GM12878 (cell line): Measurements from ENCODE around the gene HERC6. TPM values are rescaled to one million over a fixed set of nuclear protein-coding genes. Genes with fewer than 3 reads are reported as not detected.

ENCODE experiments used
- ATAC-seq: fragments of 200-7000 bp; cut with Tn5 transposase; 3 replicates; pipeline ENCODE4 v1.9.1; 2020; ENCODE audit warnings: mild to moderate bottlenecking, moderate library complexity
- BruUV-seq: library from RNA; stranded (reverse); fragments of 400-500 nt; replicated peaks from 2 replicates; lab custom pipeline; 2021; lab: Mats Ljungman, UMichigan
- CTCF ChIA-PET: fragments of 300-600 bp; sonication (Branson Sonifier 250); formaldehyde crosslinking; extraction: SDS; loops from one replicate; lab custom pipeline; 2021; ENCODE audit warnings: inconsistent platforms; lab: Yijun Ruan, JAX
- POLR2A ChIA-PET: fragments of 350-600 bp; formaldehyde crosslinking; extraction: SDS; loops from one replicate; lab custom pipeline; 2021; ENCODE audit warnings: inconsistent platforms; lab: Charles Lee
- RAD21 ChIA-PET: fragments of 300-600 bp; sonication (Branson Sonifier 250); formaldehyde crosslinking; loops from one replicate; lab custom pipeline; 2023; ENCODE audit warnings: antibody characterized with exemption; ENCODE audit not compliant: unreplicated experiment; lab: Charles Lee
- SMC1A ChIA-PET: fragments of 300-600 bp; sonication (Branson Sonifier 250); formaldehyde crosslinking; loops from one replicate; lab custom pipeline; 2023; ENCODE audit not compliant: unreplicated experiment, uncharacterized antibody; lab: Charles Lee
- DNase-seq: peaks from one replicate; pipeline ENCODE4 v3.0.0-alpha.2; 2011; ENCODE audit warnings: low read depth, low spot score
- FAIRE-seq: peaks from 3 replicates; lab custom pipeline; 2011; peaks lifted over from hg19 to GRCh38; lab: Jason Lieb, UNC
- H2AFZ ChIP-seq: 2 replicates; pipeline ENCODE4 v1.6.0; 2011; ENCODE audit warnings: low read depth, low read length, control low read depth; ENCODE audit not compliant: control insufficient read depth
- H3K27ac ChIP-seq: 2 replicates; pipeline ENCODE4 v1.5.1; 2011; ENCODE audit warnings: control low read depth; ENCODE audit not compliant: control insufficient read depth, insufficient read depth
- H3K27me3 ChIP-seq, 2 experiments: replicated peaks in 1 of 2; 2 replicates each; pipeline versions ENCODE4 v1.6.0 to v1.6.1; 2011; ENCODE audit warnings: low read length in 1 of 2; ENCODE audit not compliant: control insufficient read depth in 2 of 2, insufficient read depth in 2 of 2
- H3K36me3 ChIP-seq, 2 experiments: 2 replicates each; pipeline ENCODE4 v1.5.1; 2011; ENCODE audit warnings: low read length in 1 of 2; ENCODE audit not compliant: control insufficient read depth in 2 of 2, insufficient read depth in 2 of 2
- H3K4me1 ChIP-seq: 2 replicates; pipeline ENCODE4 v1.6.1; 2011; ENCODE audit warnings: mild to moderate bottlenecking, low read length, moderate library complexity, mixed read lengths; ENCODE audit not compliant: control insufficient read depth, insufficient read depth
- H3K4me2 ChIP-seq: 2 replicates; pipeline ENCODE4 v1.6.0; 2011; ENCODE audit warnings: control low read depth; ENCODE audit not compliant: control insufficient read depth, insufficient read depth
- H3K4me3 ChIP-seq: fragments of 200-600 bp; sonication (generic); 2 replicates; pipeline ENCODE4 v1.5.1; 2016
- H3K79me2 ChIP-seq: 2 replicates; pipeline ENCODE4 v1.6.0; 2011; ENCODE audit warnings: low read length; ENCODE audit not compliant: control insufficient read depth, insufficient read depth
- H3K9ac ChIP-seq: 2 replicates; pipeline ENCODE4 v1.8.0; 2011; ENCODE audit warnings: low read length, control low read depth, mixed read lengths; ENCODE audit not compliant: control insufficient read depth, insufficient read depth
- H3K9me3 ChIP-seq: replicated peaks from 3 replicates; pipeline ENCODE4 v1.5.1; 2011; ENCODE audit warnings: mild to moderate bottlenecking, low read length; ENCODE audit not compliant: control insufficient read depth, insufficient read depth
- H4K20me1 ChIP-seq: 2 replicates; pipeline ENCODE4 v1.6.0; 2011; ENCODE audit not compliant: control insufficient read depth, insufficient read depth
- CHD1 ChIP-seq: IDR thresholded peaks from 2 replicates; pipeline ENCODE4 v1.6.1; 2012; ENCODE audit warnings: low read depth, low read length, improper control_type of control experiment
- CHD4 ChIP-seq: fragments of 200-600 bp; sonication (generic); IDR thresholded peaks from 2 replicates; pipeline ENCODE4 v1.6.1; 2016; ENCODE audit warnings: mild to moderate bottlenecking
- CREB1 ChIP-seq: IDR thresholded peaks from 2 replicates; pipeline ENCODE4 v1.6.1; 2012; ENCODE audit warnings: low read depth, mild to moderate bottlenecking, inconsistent platforms
- CREM ChIP-seq: IDR thresholded peaks from 2 replicates; pipeline ENCODE4 v1.6.1; 2014; ENCODE audit warnings: antibody characterized with exemption, low read depth
- KAT2A ChIP-seq: conservative IDR thresholded peaks from 2 replicates; pipeline ENCODE4 v1.6.1; 2011; ENCODE audit warnings: low read depth, low read length; ENCODE audit not compliant: control insufficient read depth
- KLF5 ChIP-seq: fragments of 450-650 bp; IDR thresholded peaks from 2 replicates; pipeline ENCODE4 v1.6.1; 2014; ENCODE audit warnings: mild to moderate bottlenecking; ENCODE audit not compliant: partially characterized antibody
- MYB ChIP-seq: fragments of 150-350 bp; IDR thresholded peaks from 2 replicates; pipeline ENCODE4 v1.6.1; 2014; ENCODE audit warnings: mild to moderate bottlenecking, low read depth, low read length, borderline replicate concordance
- NFIC ChIP-seq: IDR thresholded peaks from 2 replicates; pipeline ENCODE4 v1.6.1; 2012; ENCODE audit warnings: low read depth, mild to moderate bottlenecking, inconsistent platforms, low read length, moderate library complexity
- PAX5 ChIP-seq: IDR thresholded peaks from 2 replicates; pipeline ENCODE4 v1.6.1; 2011; ENCODE audit warnings: low read depth, low read length, borderline replicate concordance
- POLR2AphosphoS5 ChIP-seq: IDR thresholded peaks from 2 replicates; pipeline ENCODE4 v1.6.1; 2011; ENCODE audit warnings: mild to moderate bottlenecking, low read length, inconsistent platforms
- RAD21 ChIP-seq: IDR thresholded peaks from 2 replicates; pipeline ENCODE4 v1.6.1; 2011; ENCODE audit warnings: mild to moderate bottlenecking, low read depth, low read length, moderate library complexity; ENCODE audit not compliant: insufficient read depth
- SMAD5 ChIP-seq: IDR thresholded peaks from 2 replicates; pipeline ENCODE4 v1.6.1; 2016; ENCODE audit warnings: antibody characterized with exemption, low read depth
- USF1 ChIP-seq: IDR thresholded peaks from 2 replicates; pipeline ENCODE4 v1.6.1; 2011; ENCODE audit warnings: borderline replicate concordance, low read depth, mild to moderate bottlenecking, moderate library complexity, mixed read lengths, low read length; ENCODE audit not compliant: insufficient read depth; ENCODE audit errors: extremely low read length
- WGBS: methylation state at CpG from one replicate; pipeline ENCODE4 v1.1.6; 2016; ENCODE audit warnings: low lambda C conversion rate; ENCODE audit not compliant: insufficient replicate concordance, insufficient coverage; ENCODE audit errors: missing lambda C conversion rate; 5-methylcytosine and 5-hydroxymethylcytosine counted together
- in situ Hi-C: fragments of 300-500 bp; cut with MboI; formaldehyde crosslinking; loops from 9 replicates; pipeline ENCODE4 v1.14.3; 2018; ENCODE audit warnings: mixed read lengths
- intact Hi-C: fragments of 100-400 bp; cut with micrococcal nuclease; formaldehyde crosslinking; loops from one replicate; pipeline ENCODE4 v1.14.2; 2022; ENCODE audit not compliant: unreplicated experiment
- polyA plus RNA-seq, 11 experiments: library from polyadenylated mRNA; depleted of rRNA in 4 of 11; unstranded in 6 of 11; stranded (reverse) in 5 of 11; fragments of >200 nt; fragmentation: Nextera tagmentation in 4 of 11; fragmentation: Illumina TruSeq in 1 of 11; extraction: Ambion mirVana in 4 of 11; extraction: Trizol in 1 of 11; gene quantifications; 1 replicate in 1 of 11; 2 replicates in 10 of 11; pipeline versions ENCODE4 v1.2.1 to v1.2.3, GENCODE V29; 2011 to 2016; ENCODE audit warnings: inconsistent platforms in 2 of 11, missing spikeins in 2 of 11, low read depth in 1 of 11
- total RNA-seq, 4 experiments: library from RNA; depleted of rRNA in 3 of 4; stranded (reverse); fragments of >200 nt in 3 of 4; fragmentation: Illumina TruSeq in 1 of 4; extraction: Trizol in 1 of 4; gene quantifications; 2 replicates each; pipeline versions ENCODE4 v1.2.1 to v1.2.3, GENCODE V29; 2013 to 2021
- TF ChIP-seq, protein P1 (sequence below): fragments of 450-650 bp; IDR thresholded peaks from 2 replicates; pipeline ENCODE4 v1.6.1; 2016; ENCODE audit warnings: mild to moderate bottlenecking
- TF ChIP-seq, protein P2 (sequence below): IDR thresholded peaks from 2 replicates; pipeline ENCODE4 v1.6.1; 2012; ENCODE audit warnings: low read depth, low read length, improper control_type of control experiment

The HERC6 gene
- total and polyA plus RNA-seq, 10 of the 15 experiments (the other 5 are each of a cell fraction or from before 2014, with no cell fraction given) = 1.7 to 26.4 (median 5.9) TPM

DNA sequence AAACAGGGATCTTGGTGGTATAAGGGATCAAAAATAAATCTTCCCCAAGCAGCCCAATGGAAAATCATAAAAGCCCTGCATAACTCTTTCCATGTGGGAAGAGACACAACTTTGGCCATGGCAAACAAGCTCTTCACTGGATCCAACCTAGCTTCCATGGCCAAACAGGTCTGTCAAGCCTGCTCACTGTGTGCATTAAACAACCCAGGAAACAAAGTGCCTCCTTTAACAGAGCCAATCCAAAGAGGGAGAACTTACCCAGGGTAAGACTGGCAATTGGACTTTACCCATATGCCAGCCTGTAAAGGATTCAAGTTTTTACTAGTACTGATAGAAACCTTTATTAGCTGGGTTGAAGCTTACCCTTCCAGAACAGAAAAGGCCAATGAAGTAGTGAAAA lies 70.6 kb downstream of the HERC6 start:
- FAIRE-seq = no peak
- BruUV-seq = no TSS peak
- TF ChIP-seq, protein P1, sequence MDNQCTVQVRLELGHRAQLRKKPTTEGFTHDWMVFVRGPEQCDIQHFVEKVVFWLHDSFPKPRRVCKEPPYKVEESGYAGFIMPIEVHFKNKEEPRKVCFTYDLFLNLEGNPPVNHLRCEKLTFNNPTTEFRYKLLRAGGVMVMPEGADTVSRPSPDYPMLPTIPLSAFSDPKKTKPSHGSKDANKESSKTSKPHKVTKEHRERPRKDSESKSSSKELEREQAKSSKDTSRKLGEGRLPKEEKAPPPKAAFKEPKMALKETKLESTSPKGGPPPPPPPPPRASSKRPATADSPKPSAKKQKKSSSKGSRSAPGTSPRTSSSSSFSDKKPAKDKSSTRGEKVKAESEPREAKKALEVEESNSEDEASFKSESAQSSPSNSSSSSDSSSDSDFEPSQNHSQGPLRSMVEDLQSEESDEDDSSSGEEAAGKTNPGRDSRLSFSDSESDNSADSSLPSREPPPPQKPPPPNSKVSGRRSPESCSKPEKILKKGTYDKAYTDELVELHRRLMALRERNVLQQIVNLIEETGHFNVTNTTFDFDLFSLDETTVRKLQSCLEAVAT = no peak
- TF ChIP-seq RAD21 (no peak), CHD1 (no peak), CREB1 (no peak)

DNA sequence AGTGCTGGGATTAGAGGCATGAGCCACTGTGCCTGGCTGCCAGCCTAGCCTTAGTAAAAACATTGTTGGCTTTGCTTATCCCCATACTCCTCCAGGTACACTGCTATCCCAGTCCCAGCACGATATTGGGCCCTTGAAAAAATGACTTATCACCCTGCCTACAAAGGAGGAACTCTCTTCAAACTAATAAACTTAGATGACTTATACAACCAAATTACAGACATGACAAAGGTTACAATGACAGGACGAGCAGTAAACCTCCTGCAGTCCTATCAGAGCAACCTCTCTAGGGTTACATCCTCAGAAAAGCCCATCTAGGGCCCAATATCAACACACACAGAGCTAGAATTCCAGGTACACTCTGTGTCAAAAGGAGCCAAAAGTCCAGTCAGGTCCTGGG lies 72.6 kb downstream of the HERC6 start:
- in situ Hi-C loops = no loop called here
- Histone ChIP-seq H3K4me3 (no peak overlapping the region), H2AFZ (no peak overlapping the region), H3K27ac (no peak overlapping the region), H3K4me1 (peaks cover 3% of the 10 kb centered on the region; the same call in 1 of the 2 replicates), H3K9me3 (peaks cover 8% of the 10 kb centered on the region; the same call in 2 of the 3 replicates), H3K36me3 (no peaks in the 10 kb centered on the region), H3K79me2 (peaks cover 20% of the 10 kb centered on the region), H3K4me2 (no peak overlapping the region), H3K27me3 (no peaks in the 10 kb centered on the region), H3K9ac (no peak overlapping the region), H4K20me1 (no peaks in the 10 kb centered on the region)
- ChIA-PET CTCF (interaction anchor here (1.1 to 1.7 kb wide), 4 partner anchors 12 to 82 kb away, joined by 3 to 5 read pairs (median 4); no protein-coding TSS in a partner anchor), POLR2A (interaction anchor here (1.0 to 1.5 kb wide), 2 partner anchors 38 to 70 kb away, joined by 3 to 6 read pairs; no protein-coding TSS in a partner anchor), RAD21 (no interaction called here), SMC1A (interaction anchor here (1.3 kb wide), 1 partner anchor 14 kb away, joined by 3 read pairs; no protein-coding TSS in a partner anchor)
- no TSS peak for BruUV-seq
- 47% methylated on average over 2 of the region's 2 CpGs for WGBS
- intact Hi-C loops = no loop called here
- DNase-seq (no peak), ATAC-seq (no peak), FAIRE-seq (no peak)
- no peak for TF ChIP-seq CHD4
- TF ChIP-seq, protein P2, sequence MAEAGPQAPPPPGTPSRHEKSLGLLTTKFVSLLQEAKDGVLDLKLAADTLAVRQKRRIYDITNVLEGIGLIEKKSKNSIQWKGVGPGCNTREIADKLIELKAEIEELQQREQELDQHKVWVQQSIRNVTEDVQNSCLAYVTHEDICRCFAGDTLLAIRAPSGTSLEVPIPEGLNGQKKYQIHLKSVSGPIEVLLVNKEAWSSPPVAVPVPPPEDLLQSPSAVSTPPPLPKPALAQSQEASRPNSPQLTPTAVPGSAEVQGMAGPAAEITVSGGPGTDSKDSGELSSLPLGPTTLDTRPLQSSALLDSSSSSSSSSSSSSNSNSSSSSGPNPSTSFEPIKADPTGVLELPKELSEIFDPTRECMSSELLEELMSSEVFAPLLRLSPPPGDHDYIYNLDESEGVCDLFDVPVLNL = no peak
- TF ChIP-seq KAT2A = no peak
- TF ChIP-seq KLF5 = no peak
- no peak for TF ChIP-seq MYB
- TF ChIP-seq POLR2AphosphoS5 = no peak
- TF ChIP-seq USF1 = no peak
- no peak for TF ChIP-seq PAX5
- TF ChIP-seq SMAD5 = no peak
- no peak for TF ChIP-seq CREM
- no peak for TF ChIP-seq NFIC

More for the DNA sequence above, 70.6 kb downstream of the HERC6 start:
- H3K9me3 ChIP-seq = peaks cover 8% of the 10 kb centered on the region; the same call in 2 of the 3 replicates
- H3K27ac ChIP-seq = no peak overlapping the region
- no peak overlapping the region for H3K4me2 ChIP-seq
- no peaks in the 10 kb centered on the region for H4K20me1 ChIP-seq
- in situ Hi-C loops (no loop called here), intact Hi-C loops (no loop called here)
- ChIA-PET SMC1A (interaction anchor here (0.5 to 2.1 kb wide), 5 partner anchors 9 to 606 kb away, joined by 3 to 8 read pairs (median 3); no protein-coding TSS in a partner anchor), CTCF (interaction anchor here (0.7 to 1.3 kb wide), 5 partner anchors 11 to 76 kb away, joined by 3 read pairs; no protein-coding TSS in a partner anchor), POLR2A (interaction anchor here (0.7 to 1.0 kb wide), 2 partner anchors 18 to 105 kb away, joined by 4 to 5 read pairs; no protein-coding TSS in a partner anchor), RAD21 (interaction anchor here (1.1 kb wide), 1 partner anchor 71 kb away, joined by 3 read pairs; the partner anchor contains the start of gene HERC6)
- H3K36me3 ChIP-seq = no peaks in the 10 kb centered on the region
- no peaks in the 10 kb centered on the region for H3K27me3 ChIP-seq
- peaks cover 5% of the 10 kb centered on the region; the same call in 1 of the 2 replicates for H3K79me2 ChIP-seq
- no peaks in the 10 kb centered on the region for H3K4me1 ChIP-seq
- H2AFZ ChIP-seq = no peak overlapping the region
- DNase-seq (no peak), ATAC-seq (no peak)
- H3K9ac ChIP-seq = no peak overlapping the region
- no peak overlapping the region for H3K4me3 ChIP-seq
